GM10266 (cell line): ENCODE data around the gene TNRC6C.
A peak's percentile ranks its signal among the peaks of the same experiment; 100 is the strongest.

ENCODE experiments used
- DNase-seq: peaks from one replicate; pipeline ENCODE4 v3.0.0; 2012; ENCODE audit errors: extremely low spot score
- TF ChIP-seq, protein P1 (sequence below): IDR thresholded peaks from 2 replicates; pipeline ENCODE4 v1.5.1; 2012; ENCODE audit warnings: mild to moderate bottlenecking, low read depth; ENCODE audit not compliant: control insufficient read depth, insufficient read depth; ENCODE audit errors: missing control alignments

TNRC6C gene

DNA sequence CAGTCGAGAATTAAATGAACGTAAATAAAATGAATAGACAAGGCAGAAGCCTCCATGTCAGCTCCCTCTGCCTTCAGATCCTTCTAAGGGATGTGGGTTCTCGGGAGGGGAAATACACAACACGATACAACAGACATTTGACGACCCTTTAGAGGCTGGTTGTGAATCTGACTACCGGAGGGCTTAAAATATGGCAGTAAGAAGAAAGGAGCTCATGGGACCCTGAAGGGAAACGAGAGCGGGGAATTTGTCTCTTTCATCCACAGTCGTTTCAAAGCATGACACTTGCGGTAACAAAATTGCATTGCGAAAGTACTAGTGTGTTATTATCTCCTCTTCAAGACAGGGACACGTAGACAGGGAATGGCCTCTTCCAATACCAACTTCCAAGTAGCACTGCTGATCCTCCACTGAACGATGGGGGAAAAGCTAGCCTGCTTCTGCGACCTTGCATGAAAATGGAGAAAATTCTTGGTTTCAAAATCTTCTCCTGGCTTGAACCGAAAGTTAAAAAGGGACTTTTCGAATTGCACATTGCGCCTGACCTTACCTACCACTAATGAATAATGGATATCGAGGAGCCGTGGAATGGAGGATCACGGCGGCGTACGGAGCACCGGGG lies 1.2 kb upstream of the TNRC6C start:
- peak; percentile 20 for DNase-seq
- TF ChIP-seq, protein P1, sequence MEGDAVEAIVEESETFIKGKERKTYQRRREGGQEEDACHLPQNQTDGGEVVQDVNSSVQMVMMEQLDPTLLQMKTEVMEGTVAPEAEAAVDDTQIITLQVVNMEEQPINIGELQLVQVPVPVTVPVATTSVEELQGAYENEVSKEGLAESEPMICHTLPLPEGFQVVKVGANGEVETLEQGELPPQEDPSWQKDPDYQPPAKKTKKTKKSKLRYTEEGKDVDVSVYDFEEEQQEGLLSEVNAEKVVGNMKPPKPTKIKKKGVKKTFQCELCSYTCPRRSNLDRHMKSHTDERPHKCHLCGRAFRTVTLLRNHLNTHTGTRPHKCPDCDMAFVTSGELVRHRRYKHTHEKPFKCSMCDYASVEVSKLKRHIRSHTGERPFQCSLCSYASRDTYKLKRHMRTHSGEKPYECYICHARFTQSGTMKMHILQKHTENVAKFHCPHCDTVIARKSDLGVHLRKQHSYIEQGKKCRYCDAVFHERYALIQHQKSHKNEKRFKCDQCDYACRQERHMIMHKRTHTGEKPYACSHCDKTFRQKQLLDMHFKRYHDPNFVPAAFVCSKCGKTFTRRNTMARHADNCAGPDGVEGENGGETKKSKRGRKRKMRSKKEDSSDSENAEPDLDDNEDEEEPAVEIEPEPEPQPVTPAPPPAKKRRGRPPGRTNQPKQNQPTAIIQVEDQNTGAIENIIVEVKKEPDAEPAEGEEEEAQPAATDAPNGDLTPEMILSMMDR = no peak

DNA sequence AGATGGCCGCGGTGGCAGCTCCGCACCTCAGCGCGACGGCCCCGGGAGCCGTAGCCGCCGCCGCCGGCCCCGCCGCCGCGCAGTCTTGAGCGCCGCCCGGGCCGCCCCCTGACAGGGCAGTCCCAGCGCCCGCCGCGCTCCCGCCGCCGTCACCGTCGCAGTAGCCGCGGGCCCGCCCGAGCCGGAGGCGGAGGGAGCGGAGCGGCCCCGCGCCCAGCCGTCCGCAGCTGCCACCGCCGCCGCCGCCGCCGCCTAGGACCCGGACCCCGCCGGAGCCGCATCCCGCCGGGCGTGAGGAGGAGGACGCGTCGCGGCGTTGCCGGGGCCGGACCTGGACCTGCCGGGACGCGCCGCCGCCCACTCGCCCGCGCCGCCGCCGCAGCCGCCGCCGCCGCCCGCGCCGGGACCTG lies 218 bp downstream of the TNRC6C start:
- TF ChIP-seq, protein P1 = no peak
- no peak for DNase-seq

DNA sequence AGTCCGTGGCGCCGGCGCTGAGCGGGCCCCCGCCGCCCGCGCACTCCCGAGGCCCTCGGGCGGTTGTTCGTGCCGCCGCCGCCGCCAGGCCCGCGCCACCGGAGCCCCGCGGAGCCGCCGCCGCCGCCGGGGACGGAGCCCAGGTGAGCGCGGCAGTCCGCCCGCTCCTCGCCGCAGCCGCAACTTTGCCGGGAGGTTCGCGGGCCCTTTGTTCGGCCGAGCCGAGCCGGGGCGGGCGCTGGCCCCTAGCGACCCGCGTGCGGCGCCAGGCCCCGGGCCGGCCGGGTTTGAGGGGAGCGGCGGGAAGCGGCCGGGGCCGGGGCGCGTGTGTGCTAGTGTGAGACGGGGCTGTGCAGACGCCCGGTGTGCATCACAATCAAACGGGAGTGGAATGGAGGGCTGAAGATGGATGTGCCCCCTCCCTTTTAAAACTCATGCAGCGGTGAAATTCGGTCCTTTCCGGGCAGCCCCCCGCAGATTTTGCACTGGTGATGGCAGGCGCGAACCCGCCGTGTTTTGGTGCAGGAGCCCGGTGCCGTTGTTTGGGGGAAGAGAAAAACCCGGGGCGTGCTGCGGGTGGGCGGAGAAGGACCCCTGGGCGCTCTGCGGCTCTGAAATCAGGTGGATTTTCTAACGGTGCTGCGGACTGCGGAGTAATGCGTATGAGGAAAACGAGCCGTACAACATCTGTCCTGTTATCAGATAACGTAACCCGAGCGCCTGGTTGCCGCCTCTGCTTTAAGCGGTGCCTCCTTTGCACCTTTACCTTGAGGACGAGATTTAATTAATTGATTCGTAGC lies 823 bp downstream of the TNRC6C start:
- DNase-seq = peak; percentile 60

DNA sequence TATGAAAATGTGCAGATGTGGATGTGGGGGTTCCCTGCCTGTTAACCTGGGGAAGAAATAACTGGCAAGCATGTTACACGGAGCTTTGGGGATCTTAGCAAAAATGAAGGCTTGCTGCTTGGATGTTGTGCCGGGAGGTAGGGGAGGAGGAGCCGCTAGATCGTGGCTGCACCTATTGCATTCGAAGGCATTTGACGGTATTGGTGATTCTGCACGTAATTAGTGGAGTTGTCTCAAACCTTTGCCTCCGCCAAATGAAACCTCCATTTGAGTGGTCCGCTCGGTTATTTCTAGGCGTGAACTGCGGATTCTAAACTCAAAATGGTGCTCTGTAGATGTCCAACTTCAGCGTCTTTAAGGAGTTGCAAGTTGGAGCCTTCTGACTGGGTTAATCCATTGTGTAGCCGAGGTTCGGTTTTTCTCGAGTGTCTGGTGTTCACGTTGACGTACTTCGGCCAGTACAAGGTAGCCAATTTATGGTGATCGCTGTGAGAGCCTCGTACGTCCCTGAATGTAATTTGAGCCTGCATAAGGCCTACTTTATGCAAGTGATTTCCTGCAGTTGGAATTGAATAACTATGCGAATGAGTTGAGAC lies 1.5 kb downstream of the TNRC6C start:
- no peak for DNase-seq
- TF ChIP-seq, protein P1 = no peak

More for the DNA sequence above, 823 bp downstream of the TNRC6C start:
- TF ChIP-seq, protein P1 = no peak

DNA sequence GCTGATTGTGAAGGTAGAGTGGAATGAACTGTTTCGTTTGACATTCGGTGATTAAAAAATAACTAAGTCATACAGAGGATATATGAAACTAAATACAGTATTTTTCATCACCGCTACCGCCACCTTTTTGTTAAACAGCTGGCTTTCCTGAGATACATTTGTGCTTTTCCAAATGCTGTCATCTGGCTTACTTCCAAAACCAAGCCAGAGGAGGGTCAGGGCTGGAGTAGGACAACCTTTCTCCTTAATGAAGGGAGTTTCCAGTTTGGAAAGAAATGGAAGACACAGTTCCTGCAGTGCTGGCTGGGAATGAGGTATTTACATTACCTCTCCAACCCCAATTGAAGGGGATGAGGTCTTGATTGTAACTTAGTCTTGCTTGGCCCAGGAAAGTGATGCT lies 3.2 kb downstream of the TNRC6C start:
- TF ChIP-seq, protein P1 = no peak
- no peak for DNase-seq

DNA sequence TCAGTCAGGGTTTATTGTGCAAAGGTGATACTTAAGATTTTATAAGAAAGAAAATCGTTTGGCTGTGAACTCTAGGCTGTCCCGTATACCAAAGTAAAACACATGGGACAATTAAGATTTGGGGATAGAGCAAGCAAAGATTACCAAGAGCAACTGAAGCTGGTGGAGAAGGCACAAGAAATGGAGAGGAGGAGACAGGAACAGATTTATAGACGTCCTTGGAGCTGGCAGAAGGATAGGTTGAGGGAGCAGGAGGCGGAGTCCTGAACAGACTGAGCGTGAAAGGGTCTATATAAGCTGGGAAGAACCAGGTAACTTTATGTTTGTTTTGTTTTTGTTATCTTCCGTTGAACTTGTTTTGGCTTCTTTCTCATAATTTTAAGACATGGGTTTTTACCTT lies 3.8 kb downstream of the TNRC6C start:
- TF ChIP-seq, protein P1 = no peak
- no peak for DNase-seq

DNA sequence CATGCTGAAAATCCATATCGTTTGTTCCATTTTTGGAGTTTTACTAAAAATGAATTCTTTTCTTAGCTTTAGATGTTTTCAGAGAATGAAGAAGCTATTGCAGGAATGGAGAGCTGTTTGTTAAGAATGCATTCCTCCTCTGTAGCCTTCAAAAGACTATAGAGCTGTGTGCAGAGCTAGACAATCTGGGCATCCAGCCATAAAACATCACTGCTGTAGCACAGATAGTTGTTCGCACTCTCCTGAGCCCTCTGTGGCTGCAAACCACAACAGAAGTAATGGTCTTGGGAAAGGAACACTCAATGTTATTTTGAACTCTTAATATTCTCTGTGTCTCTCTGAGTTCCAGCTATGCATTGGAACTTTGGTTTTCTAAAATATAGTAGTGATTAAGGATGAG lies 4.9 kb downstream of the TNRC6C start:
- TF ChIP-seq, protein P1 = no peak
- DNase-seq = no peak
